K562 (cell line): ENCODE measurements around the gene UBE2L5. TPM values are rescaled to one million over a fixed set of nuclear protein-coding genes. Genes with fewer than 3 reads are reported as not detected.
A peak's percentile ranks its signal among the peaks of the same experiment; 100 is the strongest.

Experiments
- CBX8 ChIP-seq: fragments of 200-600 bp; sonication (generic); IDR thresholded peaks from 2 replicates; pipeline ENCODE4 v1.6.1; 2012; ENCODE audit warnings: borderline replicate concordance, mixed run types, low read depth, mild to moderate bottlenecking, moderate library complexity, mixed read lengths, low read length, control low read depth, inconsistent platforms; ENCODE audit not compliant: poor library complexity, severe bottlenecking; ENCODE audit errors: extremely low read depth
- CREB3L1 ChIP-seq: fragments of 450-650 bp; IDR thresholded peaks from 2 replicates; pipeline ENCODE4 v1.6.1; 2014; ENCODE audit warnings: low read depth, mild to moderate bottlenecking, moderate library complexity, borderline replicate concordance
- FOXA1 ChIP-seq: fragments of 450-650 bp; IDR thresholded peaks from 2 replicates; pipeline ENCODE4 v1.6.1; 2016; ENCODE audit warnings: mild to moderate bottlenecking, borderline replicate concordance
- GABPA ChIP-seq: fragments of 200-800 bp; sonication (Bioruptor generic); conservative IDR thresholded peaks from 2 replicates; pipeline ENCODE4 v1.6.1; 2016; ENCODE audit warnings: low read depth, missing genetic modification characterization, missing compliant biosample characterization
- GATAD2B ChIP-seq: fragments of 450-650 bp; IDR thresholded peaks from 2 replicates; pipeline ENCODE4 v1.6.1; 2017; ENCODE audit warnings: mild to moderate bottlenecking, borderline replicate concordance
- HINFP ChIP-seq: fragments of 450-650 bp; conservative IDR thresholded peaks from 2 replicates; pipeline ENCODE4 v1.6.1; 2016; ENCODE audit warnings: missing genetic modification characterization, low read depth, mild to moderate bottlenecking, control low read depth, missing compliant biosample characterization
- L3MBTL2 ChIP-seq: fragments of 450-650 bp; IDR thresholded peaks from 2 replicates; pipeline ENCODE4 v1.6.1; 2016; ENCODE audit warnings: mild to moderate bottlenecking, moderate library complexity
- MAX ChIP-seq: sonication (generic); formaldehyde crosslinking; IDR thresholded peaks from 2 replicates; pipeline ENCODE4 v1.9.0; 2022; ENCODE audit warnings: mild to moderate bottlenecking, missing genetic modification reagents
- MNT ChIP-seq, 2 experiments: fragments of 450-650 bp; conservative IDR thresholded peaks; 2 replicates each; pipeline ENCODE4 v1.6.1; 2017; ENCODE audit warnings: mild to moderate bottlenecking in 2 of 2, moderate library complexity in 2 of 2
- NFRKB ChIP-seq: fragments of 450-650 bp; IDR thresholded peaks from 2 replicates; pipeline ENCODE4 v1.6.1; 2016; ENCODE audit warnings: low read depth
- NUFIP1 ChIP-seq: fragments of 450-650 bp; IDR thresholded peaks from 2 replicates; pipeline ENCODE4 v1.6.1; 2018; ENCODE audit not compliant: partially characterized antibody
- OTX1 ChIP-seq: fragments of 450-650 bp; formaldehyde crosslinking; IDR thresholded peaks from 2 replicates; pipeline ENCODE4 v1.4.0; 2022; ENCODE audit warnings: mild to moderate bottlenecking
- SIN3A ChIP-seq, 2 experiments: fragments of 150-350 bp in 1 of 2; IDR thresholded peaks; 2 replicates each; pipeline ENCODE4 v1.6.1; 2011 to 2016; ENCODE audit warnings: borderline replicate concordance in 2 of 2, low read depth in 2 of 2, low read length in 2 of 2, mild to moderate bottlenecking in 2 of 2, moderate library complexity in 2 of 2; ENCODE audit not compliant: control insufficient read depth in 1 of 2
- SLC30A9 ChIP-seq: fragments of 250-450 bp; sonication (Bioruptor Pico); IDR thresholded peaks from 2 replicates; pipeline ENCODE4 v1.8.0; 2022; ENCODE audit warnings: mild to moderate bottlenecking, moderate library complexity
- ZC3H4 ChIP-seq: sonication (generic); formaldehyde crosslinking; IDR thresholded peaks from 2 replicates; pipeline ENCODE4 v1.9.0; 2021; ENCODE audit warnings: missing genetic modification reagents, borderline replicate concordance
- ZNF12 ChIP-seq: sonication (generic); formaldehyde crosslinking; IDR thresholded peaks from 2 replicates; pipeline ENCODE4 v1.4.0; 2020; ENCODE audit warnings: mild to moderate bottlenecking, missing genetic modification reagents
- ZNF121 ChIP-seq: sonication (generic); formaldehyde crosslinking; conservative IDR thresholded peaks from 2 replicates; pipeline ENCODE4 v1.8.0; 2022; ENCODE audit warnings: missing genetic modification reagents
- ZNF133 ChIP-seq: fragments of 250-450 bp; sonication (Bioruptor Pico); IDR thresholded peaks from 2 replicates; pipeline ENCODE4 v1.4.0; 2020; ENCODE audit warnings: mild to moderate bottlenecking
- ZNF280A ChIP-seq: fragments of 450-650 bp; IDR thresholded peaks from 2 replicates; pipeline ENCODE4 v1.6.1; 2018; ENCODE audit warnings: mild to moderate bottlenecking, low read depth; ENCODE audit not compliant: partially characterized antibody
- ZNF384 ChIP-seq: IDR thresholded peaks from 2 replicates; pipeline ENCODE4 v1.6.1; 2012; ENCODE audit warnings: low read depth, low read length, improper control_type of control experiment
- ZNF57 ChIP-seq: fragments of 450-650 bp; formaldehyde crosslinking; IDR thresholded peaks from 2 replicates; pipeline ENCODE4 v1.4.0; 2020; ENCODE audit warnings: mild to moderate bottlenecking, moderate library complexity
- polyA plus RNA-seq, 8 experiments: library from polyadenylated mRNA; depleted of rRNA in 4 of 8; stranded (reverse) in 5 of 8; unstranded in 3 of 8; fragments of >200 nt; fragmentation: Nextera tagmentation in 2 of 8; fragmentation: Illumina TruSeq in 1 of 8; extraction: Ambion mirVana in 2 of 8; extraction: Trizol in 1 of 8; gene quantifications; 2 replicates each; pipeline versions ENCODE4 v1.2.1 to v1.2.3, GENCODE V29; 2011 to 2014; ENCODE audit warnings: inconsistent platforms in 1 of 8, missing spikeins in 1 of 8
- total RNA-seq, 7 experiments: library from RNA; depleted of rRNA in 6 of 7; stranded (reverse); fragments of >200 nt in 6 of 7; fragmentation: Illumina TruSeq in 2 of 7; extraction: Trizol in 2 of 7; gene quantifications; 2 replicates each; pipeline versions ENCODE4 v1.2.1 to v1.2.3, GENCODE V29; 2011 to 2021; ENCODE audit warnings: low replicate concordance in 1 of 7

UBE2L5 gene
- total and polyA plus RNA-seq, 9 of the 15 experiments (the other 6 are each of a cell fraction or from before 2014, with no cell fraction given), result 0.22 to 1.5 (median 0.86) TPM; not detected in 6

- TF ChIP-seq MNT (conservative IDR thresholded peaks at IDR 0.05) (peak; percentile 49 to 64; a peak in 1 of 4 replicates), L3MBTL2 (peak; percentile 64; the same call in 1 of the 2 replicates), GABPA (tag) (no peak), CBX8 (no peak), HINFP (tag) (no peak), MAX (CRISPR knock-in tag) (0 out of 2 replicates have a peak, but pooled peaks have one; percentile 22), ZNF121 (no peak), ZNF133 (CRISPR knock-in tag) (no peak), GATAD2B (no peak), ZNF12 (CRISPR knock-in tag) (no peak), ZNF384 (no peak), ZNF280A (no peak), SIN3A (IDR thresholded peaks at IDR 0.05; ENCODE audit: borderline replicate concordance in 2 of 2, control insufficient read depth in 1 of 2, low read depth in 2 of 2, low read length in 2 of 2) (no peak), ZNF57 (no peak), NUFIP1 (no peak), OTX1 (CRISPR knock-in tag) (no peak), ZC3H4 (CRISPR knock-in tag) (no peak), FOXA1 (no peak), SLC30A9 (CRISPR knock-in tag) (no peak), CREB3L1 (no peak), NFRKB (no peak)
These were observed 41.6 kb downstream of the UBE2L5 start (continued) for GRCh38 chr13:30463787-30464495.
